Measurements from ENCODE around the gene SERINC5.

SERINC5 gene

DNA sequence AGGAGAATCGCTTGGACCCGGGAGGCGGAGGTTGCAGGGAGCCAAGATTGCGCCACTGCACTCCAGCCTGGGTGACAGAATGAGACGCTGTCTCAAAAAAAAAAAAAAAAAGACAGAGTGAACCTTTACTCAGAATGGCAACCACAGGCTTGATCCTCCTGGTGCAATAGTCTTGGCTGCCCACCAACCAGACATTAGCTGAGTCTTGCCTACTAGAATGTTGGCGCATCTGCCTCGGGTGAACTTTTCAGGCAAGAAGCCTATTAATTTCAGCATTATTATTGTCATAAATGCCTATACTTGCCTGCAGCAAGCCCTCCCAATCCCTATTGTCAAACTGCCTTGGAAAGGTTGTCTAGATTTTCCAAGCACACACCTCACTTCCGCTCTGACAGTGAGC, 4.2 kb downstream of the SERINC5 start:
- DNase-seq: no peak

DNA sequence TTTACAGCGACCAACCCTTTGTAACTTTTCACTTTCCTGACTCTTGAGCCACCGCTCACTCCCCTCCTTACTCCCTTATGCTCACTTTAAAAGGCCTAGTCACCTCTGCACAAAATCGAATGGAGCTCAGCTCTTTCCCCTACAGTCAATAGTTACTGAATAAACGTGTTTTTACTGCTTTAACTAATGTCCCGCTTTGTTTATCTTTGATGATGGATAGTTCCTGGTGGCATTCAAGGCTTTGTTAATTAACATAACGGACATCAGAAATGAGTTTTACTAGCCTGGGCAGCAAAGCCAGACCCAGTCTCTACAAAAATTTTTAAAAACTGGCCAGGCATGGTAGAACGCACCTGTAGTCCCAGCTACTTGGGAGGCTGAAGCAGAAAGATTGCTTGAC, 5.0 kb downstream of the SERINC5 start:
- DNase-seq: no peak

GRCh38 chr5:80249901-80250300, 5.9 kb downstream of the SERINC5 start:
- no peak for DNase-seq

GRCh38 chr5:80248378-80248777, 7.5 kb downstream of the SERINC5 start:
- no peak for DNase-seq

- no peak for DNase-seq
These were observed 8.7 kb downstream of the SERINC5 start for GRCh38 chr5:80246995-80247729.

DNA sequence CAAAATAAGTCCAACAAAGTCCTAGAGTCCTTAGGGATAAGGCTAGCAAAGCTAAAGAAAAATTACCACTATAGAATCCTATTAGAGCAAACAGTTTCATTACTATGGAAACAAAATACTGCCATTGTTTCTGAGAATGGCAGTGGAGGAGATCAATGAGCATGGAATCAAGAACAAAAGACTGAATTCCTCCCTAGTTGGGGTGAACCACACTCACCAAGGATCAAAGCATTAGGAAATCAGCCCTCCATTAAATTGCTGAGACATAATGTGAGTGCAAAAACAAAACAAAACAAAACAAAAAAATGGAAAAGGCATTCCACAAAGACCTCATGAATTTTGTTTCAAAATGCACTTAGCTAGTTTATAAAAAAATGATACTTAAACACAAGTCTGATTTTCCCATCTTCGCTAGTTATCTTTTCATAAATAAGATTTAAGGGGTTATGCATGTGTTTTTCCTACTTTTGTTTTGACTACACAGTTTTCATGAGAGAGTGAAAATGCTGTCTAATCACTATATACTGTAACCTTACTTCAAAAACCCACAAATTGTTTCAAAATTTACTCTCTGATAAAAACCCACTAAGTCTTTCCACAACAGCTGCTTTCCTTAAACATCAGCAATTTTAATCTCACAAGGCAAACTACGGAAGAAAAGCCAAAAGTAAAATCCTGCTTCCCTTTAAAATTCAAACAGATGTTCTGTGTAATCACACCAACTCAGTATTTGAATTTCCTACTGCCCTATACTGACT, 9.7 kb downstream of the SERINC5 start:
- DNase-seq: no peak

GRCh38 chr5:80243567-80243966, 12.3 kb downstream of the SERINC5 start:
- DNase-seq: no peak

DNA sequence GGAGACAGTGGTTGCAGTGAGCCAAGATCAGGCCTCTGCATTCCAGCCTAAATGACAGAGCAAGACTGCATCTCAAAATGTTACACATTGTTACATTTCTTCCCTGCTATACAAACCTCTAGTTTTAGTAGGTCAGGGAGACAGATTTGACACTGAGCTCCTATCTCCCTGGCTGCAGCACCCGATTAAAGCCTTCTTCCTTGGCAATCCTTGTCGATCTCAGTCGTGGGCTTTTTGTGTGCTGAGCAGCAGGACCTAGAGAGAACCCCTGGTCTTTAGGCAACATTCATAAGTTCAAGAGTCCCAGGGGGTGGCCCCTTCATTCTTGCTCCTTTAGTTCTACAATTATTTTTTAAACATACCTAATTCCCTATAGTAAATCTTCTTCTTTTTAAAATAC, 13.0 kb downstream of the SERINC5 start:
- DNase-seq: no peak

DNA sequence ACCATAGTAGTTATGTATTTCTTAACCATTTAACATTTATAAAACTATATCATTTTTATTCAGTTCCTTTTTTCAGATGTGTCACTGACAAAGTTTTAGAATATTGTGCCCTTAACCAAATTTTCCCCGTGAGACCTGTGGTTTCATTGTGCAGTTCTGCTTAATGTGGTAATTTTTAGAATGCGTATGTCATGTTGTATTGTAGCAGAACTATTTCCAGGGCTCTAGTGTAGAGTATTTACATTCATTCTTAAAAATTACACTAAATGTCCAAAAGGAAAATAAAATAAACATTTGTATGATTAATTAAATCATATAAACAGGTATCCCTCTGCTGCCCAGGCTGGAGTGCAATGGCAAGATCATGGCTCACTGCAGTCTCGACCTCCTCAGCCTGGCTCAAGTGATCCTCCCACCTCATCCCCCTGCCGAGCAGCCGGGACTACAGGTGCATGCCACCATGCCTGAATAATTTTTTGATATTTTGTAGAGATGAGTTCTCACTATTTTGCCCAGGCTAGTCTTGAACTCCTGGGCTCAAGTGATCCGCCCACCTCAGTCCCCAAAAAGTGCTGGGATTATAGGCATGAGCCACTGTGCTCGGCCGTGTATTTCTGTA, 15.4 kb downstream of the SERINC5 start:
- DNase-seq: no peak

GRCh38 chr5:80239680-80240367, 16.0 kb downstream of the SERINC5 start:
- no peak for DNase-seq

- DNase-seq: peak; percentile 43
These were observed 16.8 kb downstream of the SERINC5 start for GRCh38 chr5:80238778-80239679.

DNA sequence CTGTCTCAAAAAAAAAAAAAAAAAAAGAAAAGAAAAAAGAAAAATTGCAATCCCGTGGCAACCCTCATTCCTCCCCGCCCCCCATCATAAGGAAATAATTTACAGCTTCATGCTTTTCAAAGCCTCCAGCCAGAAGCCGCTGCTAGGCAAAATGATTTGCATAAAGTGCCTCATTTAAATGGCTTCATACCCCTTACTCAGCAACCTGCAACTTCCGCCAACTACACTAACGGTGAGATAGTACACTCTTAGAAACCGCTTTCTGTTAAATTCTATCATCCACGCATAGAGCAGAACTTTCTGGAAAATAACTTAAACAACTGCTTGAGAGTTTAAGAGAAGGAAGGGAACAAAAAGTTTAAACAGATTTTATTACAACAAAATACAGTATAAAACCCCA, 17.8 kb downstream of the SERINC5 start:
- DNase-seq: no peak

DNA sequence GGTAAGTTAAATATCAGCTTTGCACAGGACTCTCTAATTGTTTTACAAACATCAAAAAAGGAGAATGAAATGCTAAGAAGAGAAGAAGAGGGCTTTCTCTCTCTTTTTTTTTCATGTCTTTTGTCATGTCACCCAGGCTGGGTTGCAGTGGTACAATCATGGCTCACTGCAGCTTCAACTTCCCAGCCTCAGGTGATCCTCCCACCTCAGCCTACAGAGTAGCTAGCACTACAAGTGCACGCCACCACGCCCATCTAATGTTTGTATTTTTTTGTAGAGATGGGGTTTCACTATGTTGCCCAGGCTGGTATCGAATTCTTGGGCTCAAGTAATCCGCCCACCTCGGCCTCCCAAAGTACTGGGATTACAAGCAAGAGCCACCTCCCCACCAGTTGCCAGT, 18.6 kb downstream of the SERINC5 start:
- DNase-seq: no peak

GRCh38 chr5:80234116-80234948, 21.5 kb downstream of the SERINC5 start:
- DNase-seq: no peak

GRCh38 chr5:80231693-80232092, 24.2 kb downstream of the SERINC5 start:
- no peak for DNase-seq

DNA sequence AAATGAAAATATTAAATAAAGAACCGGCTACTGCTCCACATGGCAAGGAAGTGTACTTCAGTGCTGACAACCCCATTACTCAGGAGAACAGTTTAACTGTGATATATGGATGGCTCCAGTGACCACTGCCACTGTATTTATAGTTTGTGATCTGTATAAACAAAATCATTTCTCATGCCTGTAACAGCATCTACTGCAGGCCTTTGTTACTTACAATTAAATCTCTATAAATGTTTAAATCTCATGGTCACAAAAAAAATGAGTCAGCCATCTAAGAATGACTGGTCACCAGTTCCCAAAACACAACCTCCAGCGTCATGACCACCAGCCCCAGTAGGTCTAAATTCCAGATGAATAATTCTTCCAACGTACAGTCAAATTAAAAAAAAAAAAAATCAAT, 24.6 kb downstream of the SERINC5 start:
- no peak for DNase-seq

DNA sequence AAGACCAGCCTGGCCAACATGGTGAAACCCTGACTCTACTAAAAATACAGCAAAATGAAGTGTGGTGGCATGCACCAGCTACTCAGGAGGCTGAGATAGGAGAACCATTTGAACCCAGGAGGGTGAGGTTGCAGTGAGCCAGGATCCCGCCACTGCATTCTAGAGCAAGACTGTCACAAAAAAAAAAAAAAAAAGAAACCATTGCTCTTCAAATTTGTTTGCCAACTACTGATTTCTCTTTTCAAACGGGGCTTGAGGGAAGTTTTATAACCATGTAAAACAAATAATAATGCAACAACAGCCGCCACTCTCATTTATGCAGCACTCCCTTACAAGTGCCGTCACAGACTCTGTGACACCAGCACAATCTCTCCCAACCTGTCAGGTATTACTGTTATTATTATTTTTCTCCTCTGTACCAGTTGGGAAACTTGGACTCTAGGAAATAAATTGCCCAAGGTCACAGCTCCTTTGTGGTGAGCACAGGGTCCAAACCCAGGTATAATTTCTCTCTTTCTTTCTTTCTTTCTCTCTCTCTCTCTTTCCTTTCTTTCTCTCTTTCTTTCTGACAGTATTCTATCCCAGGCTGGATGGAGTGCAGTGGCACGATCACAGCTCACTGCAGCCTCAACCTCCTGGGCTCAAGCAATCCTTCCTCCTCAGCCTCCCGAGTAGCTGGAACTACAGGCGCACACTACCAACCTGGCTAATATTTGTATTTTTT, 25.4 kb downstream of the SERINC5 start:
- no peak for DNase-seq

DNA sequence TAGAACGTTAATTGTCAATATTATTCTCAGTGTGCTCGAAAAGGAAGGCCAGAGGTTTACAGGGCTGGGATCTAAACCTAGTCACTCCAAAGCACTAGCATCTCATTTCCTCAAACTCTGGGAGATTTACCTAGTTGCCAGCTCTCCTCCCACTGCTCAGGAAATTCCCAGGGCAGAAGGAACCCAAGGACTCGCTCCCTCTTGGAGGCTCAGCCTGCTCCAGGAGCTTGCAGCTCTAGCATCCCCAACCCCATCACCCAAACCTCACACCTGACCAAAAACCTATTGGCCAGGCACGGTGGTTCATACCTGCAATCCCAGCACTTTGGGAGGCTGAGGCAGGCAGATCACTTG, 26.0 kb downstream of the SERINC5 start:
- no peak for DNase-seq

DNA sequence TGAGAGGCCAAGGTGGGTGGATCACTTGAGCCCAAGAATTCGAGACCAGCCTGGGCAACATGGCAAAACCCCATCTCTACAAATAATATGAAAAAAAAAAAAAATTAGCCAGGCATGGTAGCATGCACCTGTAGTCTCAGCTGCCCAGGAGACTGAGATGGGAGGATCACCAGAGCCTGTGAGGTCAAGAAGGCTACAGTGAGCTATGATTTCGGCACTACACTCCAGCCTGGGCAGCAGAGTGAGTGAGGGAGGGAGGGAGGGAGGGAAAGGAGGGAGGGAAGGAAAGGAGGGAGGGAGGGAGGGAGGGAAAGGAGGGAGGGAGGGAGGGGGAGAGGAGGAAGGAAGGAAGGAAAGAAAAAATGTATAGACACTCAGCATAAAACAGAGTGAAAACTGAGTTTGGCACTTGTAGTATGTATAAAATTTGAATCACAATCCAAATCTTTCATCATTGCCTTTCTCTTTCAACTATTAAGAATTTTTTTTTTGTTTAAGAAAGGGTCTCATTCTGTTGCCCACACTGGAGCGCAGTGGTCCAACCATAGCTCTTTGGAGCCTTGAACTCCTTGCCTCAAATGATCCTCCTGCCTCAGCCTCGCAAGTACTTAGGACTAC, 27.8 kb downstream of the SERINC5 start:
- no peak for DNase-seq

GRCh38 chr5:80225934-80226326, 29.9 kb downstream of the SERINC5 start:
- DNase-seq: no peak

All from NCI-H2107 (cell line).